ENCODE measurements around the gene HCFC1.
A peak's percentile ranks its signal among the peaks of the same experiment; 100 is the strongest.

The HCFC1 gene

DNA sequence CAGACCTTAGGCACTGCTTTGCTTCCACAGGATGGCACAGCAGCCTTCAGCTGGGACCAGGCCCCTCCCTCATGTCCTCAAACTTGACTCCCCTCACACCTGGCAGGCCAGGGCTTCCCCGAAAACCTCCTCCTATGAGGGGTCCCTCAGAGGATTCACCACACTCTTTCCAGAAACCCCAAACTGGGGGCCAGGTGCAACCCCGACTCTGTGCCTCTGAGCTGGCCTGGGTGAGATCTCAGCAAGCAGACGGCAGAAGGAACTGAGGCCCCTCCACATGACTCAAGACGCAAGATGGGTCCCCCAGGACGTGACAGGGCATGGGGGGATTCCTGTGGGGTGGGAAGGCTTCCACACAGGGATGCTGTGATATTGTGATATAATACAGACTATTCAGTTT, 6.2 kb downstream of the HCFC1 start:
- no peak overlapping the region for H2AFZ ChIP-seq
- TF ChIP-seq, protein P1, sequence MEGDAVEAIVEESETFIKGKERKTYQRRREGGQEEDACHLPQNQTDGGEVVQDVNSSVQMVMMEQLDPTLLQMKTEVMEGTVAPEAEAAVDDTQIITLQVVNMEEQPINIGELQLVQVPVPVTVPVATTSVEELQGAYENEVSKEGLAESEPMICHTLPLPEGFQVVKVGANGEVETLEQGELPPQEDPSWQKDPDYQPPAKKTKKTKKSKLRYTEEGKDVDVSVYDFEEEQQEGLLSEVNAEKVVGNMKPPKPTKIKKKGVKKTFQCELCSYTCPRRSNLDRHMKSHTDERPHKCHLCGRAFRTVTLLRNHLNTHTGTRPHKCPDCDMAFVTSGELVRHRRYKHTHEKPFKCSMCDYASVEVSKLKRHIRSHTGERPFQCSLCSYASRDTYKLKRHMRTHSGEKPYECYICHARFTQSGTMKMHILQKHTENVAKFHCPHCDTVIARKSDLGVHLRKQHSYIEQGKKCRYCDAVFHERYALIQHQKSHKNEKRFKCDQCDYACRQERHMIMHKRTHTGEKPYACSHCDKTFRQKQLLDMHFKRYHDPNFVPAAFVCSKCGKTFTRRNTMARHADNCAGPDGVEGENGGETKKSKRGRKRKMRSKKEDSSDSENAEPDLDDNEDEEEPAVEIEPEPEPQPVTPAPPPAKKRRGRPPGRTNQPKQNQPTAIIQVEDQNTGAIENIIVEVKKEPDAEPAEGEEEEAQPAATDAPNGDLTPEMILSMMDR (IDR thresholded peaks at IDR 0.05): no peak
- peaks cover 24% of the 10 kb centered on the region for H3K79me2 ChIP-seq
- peaks cover 26% of the 10 kb centered on the region for H3K4me1 ChIP-seq
- H3K9ac ChIP-seq: no peak overlapping the region
- H3K9me3 ChIP-seq (ENCODE audit: control insufficient read depth, low read length): no peaks in the 10 kb centered on the region
- no peak overlapping the region for H3K4me3 ChIP-seq (ENCODE audit: low read depth, low read length)
- peak overlapping the region; percentile 83 for H3K27ac ChIP-seq
- no peak overlapping the region for H3K4me2 ChIP-seq (ENCODE audit: low read length)
- H3K27me3 ChIP-seq (ENCODE audit: control insufficient read depth, insufficient read depth, low read length): no peaks in the 10 kb centered on the region
- H3K36me3 ChIP-seq (ENCODE audit: control insufficient read depth, insufficient read depth, low read length): no peaks in the 10 kb centered on the region

DNA sequence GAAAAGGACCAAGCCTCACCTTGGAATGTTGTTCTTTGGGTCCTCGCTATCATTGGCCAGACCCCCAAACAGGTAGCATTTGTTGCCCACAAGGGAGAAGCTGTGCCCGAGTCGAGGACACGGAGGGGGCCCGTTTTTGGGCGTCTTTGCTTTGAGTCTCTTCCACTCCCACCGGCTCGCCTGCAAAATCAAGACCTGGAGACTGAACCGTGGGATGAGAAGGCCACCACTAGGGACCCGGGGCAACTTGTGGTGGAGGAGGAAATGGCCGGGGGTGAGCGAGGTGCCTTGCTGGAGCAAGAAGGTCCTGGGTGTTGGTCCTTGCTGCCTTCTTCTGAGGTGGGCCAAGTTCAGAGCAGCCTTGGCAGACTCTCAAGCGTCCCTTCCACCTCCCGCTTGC, 7.5 kb downstream of the HCFC1 start:
- Histone ChIP-seq H3K36me3 (ENCODE audit: control insufficient read depth, insufficient read depth, low read length) (no peaks in the 10 kb centered on the region), H3K79me2 (peaks cover 18% of the 10 kb centered on the region), H3K9me3 (ENCODE audit: control insufficient read depth, low read length) (no peaks in the 10 kb centered on the region), H3K4me3 (ENCODE audit: low read depth, low read length) (no peak overlapping the region), H3K4me1 (peaks cover 24% of the 10 kb centered on the region), H3K4me2 (ENCODE audit: low read length) (no peak overlapping the region), H3K27ac (no peak overlapping the region), H2AFZ (no peak overlapping the region), H3K9ac (no peak overlapping the region), H3K27me3 (ENCODE audit: control insufficient read depth, insufficient read depth, low read length) (no peaks in the 10 kb centered on the region)
- TF ChIP-seq, protein P1 (IDR thresholded peaks at IDR 0.05): no peak

DNA sequence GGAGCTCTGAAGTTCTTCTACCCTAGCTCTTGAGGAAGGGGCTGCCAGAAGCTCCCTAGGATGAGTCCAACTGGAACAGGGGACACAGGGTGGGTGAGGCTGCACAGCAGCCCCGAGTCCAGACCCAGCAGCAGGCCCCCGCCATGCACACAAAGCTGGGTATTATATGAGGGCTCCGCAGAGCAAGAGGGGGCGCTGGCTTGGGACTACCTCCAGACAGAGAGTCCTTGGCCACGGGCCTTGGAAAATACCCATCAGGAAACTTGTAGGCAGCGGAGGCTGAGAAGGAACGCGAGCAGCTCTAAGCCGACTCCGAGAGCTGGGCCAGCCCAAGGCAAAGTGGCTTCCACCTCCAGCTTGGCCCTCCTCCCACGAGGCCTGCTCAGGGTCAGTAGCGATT, 8.1 kb downstream of the HCFC1 start:
- H3K36me3 ChIP-seq (ENCODE audit: control insufficient read depth, insufficient read depth, low read length): no peaks in the 10 kb centered on the region
- no peak overlapping the region for H2AFZ ChIP-seq
- TF ChIP-seq, protein P1 (IDR thresholded peaks at IDR 0.05): no peak
- H3K4me1 ChIP-seq: peaks cover 24% of the 10 kb centered on the region
- no peaks in the 10 kb centered on the region for H3K27me3 ChIP-seq (ENCODE audit: control insufficient read depth, insufficient read depth, low read length)
- no peak overlapping the region for H3K27ac ChIP-seq
- no peak overlapping the region for H3K4me2 ChIP-seq (ENCODE audit: low read length)
- no peaks in the 10 kb centered on the region for H3K9me3 ChIP-seq (ENCODE audit: control insufficient read depth, low read length)
- no peak overlapping the region for H3K9ac ChIP-seq
- H3K79me2 ChIP-seq: peaks cover 18% of the 10 kb centered on the region
- H3K4me3 ChIP-seq (ENCODE audit: low read depth, low read length): no peak overlapping the region

DNA sequence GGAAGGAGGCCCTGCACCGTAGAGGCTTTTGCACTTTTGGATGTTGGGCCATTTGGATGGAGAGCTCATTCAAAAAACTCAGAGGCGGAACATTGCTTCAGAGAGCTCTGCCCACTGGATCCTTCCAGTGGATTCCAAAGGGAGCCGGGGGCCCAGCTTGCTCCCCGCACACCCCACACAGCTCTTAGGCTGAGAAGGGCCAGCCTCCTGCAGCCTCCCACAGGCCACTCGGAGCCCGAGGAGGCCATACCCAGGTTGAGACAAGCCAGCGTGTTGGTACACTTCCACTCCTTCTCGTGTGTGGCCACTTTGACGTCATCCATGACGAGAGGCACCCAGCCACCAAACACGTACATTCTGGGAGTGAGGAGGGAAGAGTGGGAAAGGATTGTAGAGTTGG, 10.3 kb downstream of the HCFC1 start:
- Histone ChIP-seq H3K79me2 (peaks cover 9% of the 10 kb centered on the region), H3K4me2 (ENCODE audit: low read length) (no peak overlapping the region), H3K36me3 (ENCODE audit: control insufficient read depth, insufficient read depth, low read length) (no peaks in the 10 kb centered on the region), H3K9ac (no peak overlapping the region), H3K9me3 (ENCODE audit: control insufficient read depth, low read length) (no peaks in the 10 kb centered on the region), H2AFZ (no peak overlapping the region), H3K27ac (no peak overlapping the region), H3K4me3 (ENCODE audit: low read depth, low read length) (no peak overlapping the region), H3K27me3 (ENCODE audit: control insufficient read depth, insufficient read depth, low read length) (no peaks in the 10 kb centered on the region), H3K4me1 (peaks cover 3% of the 10 kb centered on the region)
- TF ChIP-seq, protein P1 (IDR thresholded peaks at IDR 0.05): no peak

DNA sequence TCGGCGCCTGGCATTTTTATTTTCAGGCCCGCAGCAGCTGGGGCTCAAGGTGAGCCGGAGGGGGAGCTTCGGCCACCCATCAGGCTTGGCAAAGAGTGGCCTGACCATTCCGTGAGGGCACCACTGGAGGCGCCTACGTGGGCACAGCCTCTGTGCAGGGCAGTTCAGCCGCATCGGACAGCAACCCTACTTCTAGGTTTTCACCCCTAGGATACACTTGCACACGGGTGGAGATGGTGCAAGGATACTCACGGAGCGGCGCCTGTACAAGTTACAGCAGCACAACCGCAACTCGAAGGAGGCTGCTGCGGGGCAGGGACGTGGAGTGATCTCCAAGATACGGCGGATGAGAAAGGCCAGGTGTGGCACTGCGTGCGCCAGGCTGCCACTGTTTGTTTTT, 10.8 kb downstream of the HCFC1 start:
- TF ChIP-seq, protein P1 (IDR thresholded peaks at IDR 0.05): no peak
- H3K4me1 ChIP-seq: no peaks in the 10 kb centered on the region
- H3K79me2 ChIP-seq: peaks cover 9% of the 10 kb centered on the region
- H3K4me3 ChIP-seq (ENCODE audit: low read depth, low read length): no peak overlapping the region
- no peaks in the 10 kb centered on the region for H3K9me3 ChIP-seq (ENCODE audit: control insufficient read depth, low read length)
- no peak overlapping the region for H3K4me2 ChIP-seq (ENCODE audit: low read length)
- H2AFZ ChIP-seq: no peak overlapping the region
- H3K36me3 ChIP-seq (ENCODE audit: control insufficient read depth, insufficient read depth, low read length): no peaks in the 10 kb centered on the region
- H3K9ac ChIP-seq: no peak overlapping the region
- H3K27ac ChIP-seq: no peak overlapping the region
- H3K27me3 ChIP-seq (ENCODE audit: control insufficient read depth, insufficient read depth, low read length): no peaks in the 10 kb centered on the region
